HG02970 (cell line): ENCODE data around the gene SPCS2.
A peak's percentile ranks its signal among the peaks of the same experiment; 100 is the strongest.

Experiments used
- ATAC-seq: cut with Tn5 transposase; IDR thresholded peaks from one replicate; pipeline ENCODE4 v1.9.1; 2021; ENCODE audit warnings: mild to moderate bottlenecking, moderate library complexity, moderate number of reproducible peaks; ENCODE audit not compliant: unreplicated experiment, low FRiP score

Gene SPCS2

DNA sequence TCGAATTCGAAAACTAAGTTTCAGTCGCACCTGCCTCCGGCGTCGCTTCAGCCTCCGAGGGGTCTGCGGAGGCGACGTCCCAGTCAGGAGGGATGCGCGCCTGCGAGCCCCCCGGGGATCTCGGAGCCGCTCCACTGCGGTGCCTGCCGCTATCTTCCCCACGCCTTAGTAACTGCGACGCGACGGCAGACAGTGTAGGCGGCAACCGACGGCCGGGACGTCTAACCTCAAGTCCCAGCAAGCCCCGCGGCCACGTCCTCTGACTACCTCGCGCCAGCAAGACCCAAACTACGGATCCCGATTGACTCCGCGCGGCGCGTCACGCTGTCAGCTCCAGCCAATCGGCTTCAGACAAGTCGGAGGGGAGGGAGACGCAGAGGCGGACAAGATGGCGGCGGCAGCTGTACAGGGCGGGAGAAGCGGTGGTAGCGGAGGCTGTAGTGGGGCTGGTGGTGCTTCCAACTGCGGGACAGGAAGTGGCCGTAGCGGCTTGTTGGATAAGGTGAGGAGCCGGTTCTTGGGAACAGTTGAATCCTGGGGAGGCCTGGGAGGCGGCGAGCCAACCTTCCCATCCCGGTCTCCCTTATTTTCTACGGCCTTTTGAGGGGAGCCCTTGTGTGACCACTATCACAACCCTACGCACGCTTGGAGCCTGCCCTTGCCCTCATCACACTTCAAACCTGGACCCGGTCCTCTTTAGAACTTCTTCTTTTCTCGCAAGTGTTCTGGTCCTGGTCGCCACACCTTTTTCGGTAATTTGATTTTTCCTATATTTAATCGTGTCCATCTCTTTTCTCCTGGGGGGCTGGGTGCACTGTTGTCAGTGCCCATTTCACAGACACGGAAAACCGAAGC, at the start of gene SPCS2, which contains the start of gene XRRA1:
SPCS2 (plus strand) TSS at position 369 of the 855 bp plus-strand sequence; CDS start at position 389, 20 bp downstream.
XRRA1 (minus strand) TSS at position 194 of the 855 bp plus-strand sequence. CDS start 8,213 bp downstream, outside the sequence.
- peak; percentile 89 for ATAC-seq

DNA sequence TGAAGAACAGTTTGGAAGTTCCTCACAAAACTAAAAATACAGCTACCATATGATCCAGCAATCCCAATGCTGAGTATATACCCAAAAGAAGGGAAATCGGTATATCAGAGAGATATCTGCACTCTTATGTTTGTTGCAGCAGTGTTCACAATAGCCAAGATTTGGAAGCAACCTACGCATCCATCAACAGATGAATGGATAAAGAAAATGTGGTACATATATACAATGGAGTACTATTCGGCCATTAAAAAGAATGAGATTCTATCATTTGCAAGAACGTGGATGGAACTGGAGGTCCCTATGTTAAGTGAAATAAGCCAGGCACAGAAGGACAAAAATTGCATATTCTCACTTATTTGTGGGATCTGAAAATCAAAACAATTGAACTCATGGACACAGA, 46.7 kb upstream of the SPCS2 start:
- no peak for ATAC-seq

DNA sequence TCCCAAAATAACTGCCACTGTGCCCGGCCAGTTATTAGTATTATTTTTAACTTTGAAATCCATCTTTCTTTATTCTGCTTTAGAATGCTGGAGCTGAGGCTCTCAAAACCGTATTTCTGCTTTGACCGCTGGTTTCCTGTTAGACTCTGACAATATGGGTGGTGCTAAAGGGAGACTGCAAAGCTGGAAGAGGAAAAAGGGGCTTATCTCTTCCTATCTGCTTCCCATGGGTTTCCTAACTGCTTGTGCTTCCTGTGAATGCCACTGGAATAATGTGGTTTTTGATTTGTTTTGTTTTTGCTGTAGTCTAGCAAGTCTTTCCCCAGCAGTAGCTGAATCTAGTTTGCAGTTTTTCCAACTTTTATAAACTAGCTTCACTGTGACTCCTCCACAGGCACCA, 43.7 kb upstream of the SPCS2 start:
- no peak for ATAC-seq

DNA sequence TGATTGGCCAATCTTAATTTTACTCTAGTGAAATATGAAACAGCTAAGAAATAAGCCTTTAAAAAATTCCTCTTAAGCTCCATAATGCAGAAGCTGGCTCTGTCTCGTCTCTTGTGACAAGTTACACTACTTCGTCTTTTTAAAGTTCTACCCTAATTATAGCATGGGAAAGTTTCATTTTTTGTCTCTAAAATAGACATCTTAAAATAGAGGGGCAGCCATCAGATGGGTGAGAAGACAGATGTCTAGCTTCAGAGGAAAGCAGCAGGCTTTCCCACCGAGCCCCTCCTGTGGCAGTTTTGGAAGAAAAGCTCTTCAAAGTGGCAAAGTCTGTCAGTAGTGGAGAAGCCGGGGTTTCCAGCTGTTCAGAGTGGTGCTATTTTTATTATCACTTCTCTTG, 39.7 kb upstream of the SPCS2 start:
- ATAC-seq, result no peak

DNA sequence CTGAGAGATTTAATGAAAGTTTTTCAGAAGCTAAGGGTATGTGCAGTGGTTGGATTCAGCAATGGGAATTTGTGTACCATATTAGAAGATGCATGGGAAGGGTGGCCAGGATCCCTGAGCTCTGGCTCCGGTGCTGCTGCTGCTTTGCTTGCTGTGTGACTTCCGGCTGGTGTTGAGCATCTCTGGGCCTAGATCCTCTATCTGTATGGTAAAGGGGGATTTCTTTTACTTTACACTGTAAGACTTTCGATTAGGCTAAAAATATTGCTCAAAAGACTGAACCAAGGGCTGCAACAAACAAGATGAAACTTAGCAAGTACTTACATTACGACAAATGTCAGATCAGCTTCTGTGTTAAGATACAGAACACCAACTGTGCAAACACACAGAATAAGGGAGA, 39.3 kb upstream of the SPCS2 start:
- ATAC-seq, result no peak

DNA sequence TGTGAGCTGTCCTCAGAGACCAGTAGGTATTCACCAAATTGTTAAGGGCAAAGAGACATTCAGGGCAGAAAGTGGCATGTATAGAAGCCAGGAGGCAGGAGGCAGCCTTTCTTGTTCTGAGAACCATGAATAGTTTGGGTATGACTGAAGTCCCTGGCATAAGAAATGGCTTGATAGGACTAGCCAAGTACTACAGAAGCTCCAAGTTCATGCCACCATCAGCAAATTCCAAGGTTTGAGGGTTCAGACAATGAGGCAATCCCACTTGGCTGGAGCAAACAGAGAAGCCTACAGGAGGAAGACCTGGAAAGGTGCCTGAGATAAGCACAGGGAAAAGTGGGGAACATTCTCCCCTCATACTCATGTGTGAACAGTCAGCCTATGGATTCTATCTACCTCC, 25.9 kb upstream of the SPCS2 start:
- ATAC-seq, result no peak

DNA sequence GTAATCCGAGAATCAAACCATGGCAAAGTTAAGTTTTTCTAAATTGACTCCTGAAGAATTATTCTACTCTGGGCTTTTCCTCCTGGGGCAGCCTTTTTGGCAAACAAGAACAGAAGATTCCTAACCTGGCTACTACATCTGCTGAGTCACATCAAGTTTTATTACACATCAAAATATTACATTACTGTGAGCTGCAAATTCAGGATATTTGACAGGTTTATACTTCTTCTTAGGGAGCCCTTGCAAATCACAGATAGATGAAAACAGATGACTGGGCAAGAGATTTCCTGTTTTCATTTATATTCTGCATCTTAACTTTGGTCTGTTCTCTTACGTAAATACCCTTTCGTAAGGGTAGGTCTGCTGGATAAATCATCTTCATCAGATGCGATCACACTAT, 23.8 kb upstream of the SPCS2 start:
- ATAC-seq, result no peak

DNA sequence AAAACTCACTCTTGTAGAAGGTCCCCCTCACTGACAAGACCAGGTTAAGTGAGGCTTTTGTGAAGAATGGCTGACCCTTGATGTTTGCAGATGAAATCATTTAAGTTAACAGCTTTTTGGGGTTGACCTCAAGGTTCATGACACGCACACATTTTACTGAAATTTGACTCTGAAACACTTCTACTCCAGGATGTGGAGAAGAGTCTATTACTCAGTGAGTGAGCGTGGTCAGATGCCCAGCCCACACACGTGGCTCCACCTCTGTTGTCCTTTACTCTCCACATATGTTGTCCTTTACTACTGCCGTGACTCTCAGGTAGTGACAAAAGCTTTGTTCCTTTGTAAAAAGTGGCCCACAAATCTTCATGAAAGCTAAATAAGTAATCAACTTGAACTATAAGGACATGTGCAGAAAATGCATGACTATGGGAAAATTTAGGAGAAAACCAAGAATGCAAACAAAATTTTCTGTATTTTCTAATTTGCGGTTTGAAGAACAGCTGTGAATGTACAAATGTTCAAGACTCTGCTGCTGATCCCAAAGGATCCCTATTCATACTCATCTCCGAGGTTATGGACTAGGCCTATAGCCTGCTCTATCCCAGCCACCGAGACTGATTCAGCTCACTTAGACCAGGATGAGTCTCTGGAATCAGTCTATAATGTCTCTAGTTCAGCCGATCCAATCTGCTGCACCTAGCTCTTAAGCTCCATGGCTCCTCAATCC, 22.6 kb upstream of the SPCS2 start:
- ATAC-seq, result no peak

DNA sequence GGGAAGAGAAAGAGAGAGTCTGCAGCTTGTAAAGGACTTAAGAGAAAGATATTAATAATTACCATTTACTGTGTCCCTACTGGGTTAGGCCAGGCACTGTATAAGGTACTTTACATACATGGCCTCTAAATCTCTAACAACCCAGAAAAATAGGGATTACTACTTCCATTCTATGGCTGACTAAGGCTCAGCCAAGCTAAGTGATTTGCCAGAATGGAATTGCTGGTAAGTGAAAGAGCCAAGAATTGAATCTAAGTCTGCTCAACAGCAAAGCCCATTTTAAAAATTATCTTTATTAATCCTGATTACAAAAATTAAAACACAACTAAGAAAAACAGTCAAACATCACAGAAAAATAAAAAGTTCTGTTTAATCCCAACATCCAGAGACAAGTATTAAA, 21.6 kb upstream of the SPCS2 start:
- no peak for ATAC-seq

DNA sequence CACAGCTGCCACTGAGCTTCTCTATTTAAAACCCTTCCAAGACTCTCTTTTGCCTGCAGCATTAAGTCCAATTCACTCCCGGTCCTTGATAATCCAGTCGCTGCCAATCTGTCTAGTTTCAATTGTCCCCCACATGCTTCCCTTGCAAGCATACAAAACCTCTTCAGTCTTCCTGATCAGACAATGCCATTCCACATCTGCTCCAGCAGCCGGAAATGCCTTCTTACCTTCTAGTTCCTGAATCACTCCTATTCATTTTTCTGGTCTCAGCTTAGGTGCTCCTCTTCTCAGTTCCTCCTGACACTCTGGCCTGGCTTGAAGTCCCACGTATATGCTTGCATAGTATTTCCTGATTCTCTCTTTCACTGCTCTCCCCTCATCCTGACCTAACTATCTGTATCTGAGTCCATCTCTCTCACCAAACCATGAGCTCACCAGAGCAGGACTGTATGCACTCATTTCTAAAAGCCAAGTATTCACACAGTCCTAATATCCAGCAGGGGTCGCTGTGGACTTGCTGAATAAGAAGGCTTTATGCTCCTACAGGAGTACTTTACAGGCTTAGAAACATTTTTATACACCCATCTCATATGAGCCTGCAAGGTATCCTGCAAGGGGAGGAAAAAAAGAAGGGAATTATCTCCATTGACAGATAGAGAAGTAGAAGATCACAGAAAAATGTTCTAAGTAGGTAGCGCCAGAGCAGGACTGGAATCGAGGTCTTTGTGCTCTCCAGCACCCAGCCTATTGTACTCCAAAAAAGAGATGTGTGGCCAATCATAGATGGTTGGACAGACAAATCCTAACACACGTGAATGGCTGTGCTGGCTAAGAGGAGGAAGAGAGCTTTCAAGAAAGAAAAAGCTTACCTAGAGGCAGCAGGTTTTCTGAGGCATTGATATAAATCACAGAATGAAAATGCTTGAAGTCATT, 19.4 kb upstream of the SPCS2 start:
- no peak for ATAC-seq

DNA sequence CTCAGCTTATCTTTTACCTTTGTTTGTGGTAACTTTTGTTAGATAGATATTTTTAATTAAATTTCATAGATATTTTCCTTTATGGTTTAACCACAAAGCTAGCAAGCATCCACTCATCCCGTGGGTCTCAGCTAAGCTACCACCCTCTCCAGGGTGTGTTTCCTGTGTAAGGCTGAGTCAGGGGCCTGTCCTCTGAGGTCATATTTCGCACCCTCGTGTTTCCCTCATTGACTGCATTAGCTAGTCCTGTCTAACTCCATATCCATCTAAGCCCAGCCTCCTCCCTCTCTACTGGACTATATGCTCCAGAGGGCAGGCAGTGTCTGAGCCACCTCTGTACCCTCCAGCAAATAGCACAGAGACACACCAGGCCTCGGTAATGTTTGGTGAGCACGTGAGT, 16.9 kb upstream of the SPCS2 start:
- ATAC-seq, result no peak

DNA sequence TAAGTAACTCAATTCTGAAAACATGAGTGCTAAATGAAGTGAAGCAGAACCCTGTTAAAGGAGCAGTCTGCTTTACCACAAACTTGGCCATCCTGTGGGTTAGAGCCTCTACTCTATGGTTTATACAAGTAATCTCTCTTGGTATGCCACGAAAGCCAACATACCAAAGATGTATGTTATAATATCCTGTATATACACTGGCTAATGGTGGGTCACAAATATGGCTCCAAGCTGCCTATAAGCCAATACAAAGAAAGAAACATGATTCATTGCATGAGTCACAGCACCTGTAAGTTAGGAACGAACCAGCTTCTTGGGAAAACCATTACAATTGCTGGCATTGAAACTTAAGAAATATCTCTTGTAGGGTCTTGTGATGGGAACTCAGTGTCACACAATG, 16.3 kb upstream of the SPCS2 start:
- no peak for ATAC-seq

DNA sequence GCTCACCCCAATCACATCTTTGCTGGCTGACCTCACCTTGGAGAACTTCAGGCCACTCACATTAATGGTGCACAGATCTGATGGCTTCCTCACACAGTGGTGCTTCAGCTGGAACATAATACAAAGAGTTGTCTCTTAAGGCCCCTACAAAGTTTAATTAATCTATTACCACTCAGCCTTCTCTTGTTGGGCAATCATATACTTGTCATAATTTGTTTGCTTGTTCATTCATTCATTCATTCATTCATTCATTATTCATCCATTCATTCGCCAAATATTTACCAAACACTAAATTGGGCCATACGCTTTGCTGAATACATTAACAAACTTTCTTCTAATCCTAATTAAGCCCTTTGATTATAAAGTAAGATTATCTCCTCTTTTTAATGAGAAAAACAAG, 15.3 kb upstream of the SPCS2 start:
- ATAC-seq, result no peak

DNA sequence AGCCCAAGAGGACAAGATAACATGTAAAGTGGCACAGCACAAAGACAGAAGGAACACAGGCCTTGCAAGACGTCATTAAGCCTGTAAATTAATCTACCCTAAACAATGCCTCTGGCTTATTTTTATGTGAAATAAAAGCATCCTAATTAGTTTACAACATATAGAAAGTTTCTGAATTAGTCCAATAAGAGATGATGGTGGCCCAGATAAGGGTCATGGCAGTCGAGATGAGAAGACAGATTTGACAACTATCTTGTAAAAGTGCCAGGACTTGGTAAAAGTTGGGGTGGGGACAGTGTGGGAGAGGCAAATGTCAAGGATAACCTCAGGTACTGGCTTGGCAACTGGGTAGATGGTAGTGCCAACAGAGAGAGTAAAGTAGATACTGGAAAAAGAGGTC, 13.8 kb upstream of the SPCS2 start:
- no peak for ATAC-seq

DNA sequence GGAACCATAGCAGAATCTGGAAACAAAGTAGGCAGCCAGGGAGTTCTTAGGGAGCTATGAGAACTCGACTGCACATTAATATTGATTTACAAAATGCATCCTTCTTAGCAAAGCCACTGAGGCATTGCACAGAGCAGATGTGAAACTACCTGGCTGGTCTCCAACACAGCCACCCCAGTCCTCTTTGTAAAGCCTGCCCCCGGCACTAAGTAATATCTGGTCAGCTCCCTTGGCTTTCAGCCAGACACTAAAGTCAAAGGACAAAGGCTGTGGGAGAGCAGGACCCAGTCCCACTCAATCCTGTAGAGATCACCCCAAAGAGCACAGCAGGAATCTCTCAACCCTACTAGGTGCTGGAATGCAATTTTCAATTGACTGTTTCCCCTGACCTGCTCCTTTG, 13.0 kb upstream of the SPCS2 start:
- ATAC-seq, result no peak

DNA sequence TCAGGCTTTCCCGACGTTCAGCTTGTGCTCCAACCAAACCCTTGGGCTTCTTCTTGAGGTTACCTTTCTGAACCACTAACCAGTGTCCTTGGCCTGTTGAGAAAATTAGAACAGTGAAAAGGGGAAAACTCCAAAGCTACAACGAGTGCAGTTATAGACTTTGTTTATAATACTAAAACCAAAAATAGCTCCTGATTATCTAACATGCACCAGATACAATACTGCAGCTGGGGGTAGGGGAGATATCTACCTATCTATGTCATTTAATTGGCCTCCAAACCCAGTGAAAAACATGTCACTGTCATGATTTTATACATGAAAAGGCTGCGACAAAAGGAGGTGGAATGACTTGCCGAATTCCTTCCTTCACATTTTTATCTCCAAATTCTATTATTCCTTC, 12.1 kb upstream of the SPCS2 start:
- no peak for ATAC-seq

DNA sequence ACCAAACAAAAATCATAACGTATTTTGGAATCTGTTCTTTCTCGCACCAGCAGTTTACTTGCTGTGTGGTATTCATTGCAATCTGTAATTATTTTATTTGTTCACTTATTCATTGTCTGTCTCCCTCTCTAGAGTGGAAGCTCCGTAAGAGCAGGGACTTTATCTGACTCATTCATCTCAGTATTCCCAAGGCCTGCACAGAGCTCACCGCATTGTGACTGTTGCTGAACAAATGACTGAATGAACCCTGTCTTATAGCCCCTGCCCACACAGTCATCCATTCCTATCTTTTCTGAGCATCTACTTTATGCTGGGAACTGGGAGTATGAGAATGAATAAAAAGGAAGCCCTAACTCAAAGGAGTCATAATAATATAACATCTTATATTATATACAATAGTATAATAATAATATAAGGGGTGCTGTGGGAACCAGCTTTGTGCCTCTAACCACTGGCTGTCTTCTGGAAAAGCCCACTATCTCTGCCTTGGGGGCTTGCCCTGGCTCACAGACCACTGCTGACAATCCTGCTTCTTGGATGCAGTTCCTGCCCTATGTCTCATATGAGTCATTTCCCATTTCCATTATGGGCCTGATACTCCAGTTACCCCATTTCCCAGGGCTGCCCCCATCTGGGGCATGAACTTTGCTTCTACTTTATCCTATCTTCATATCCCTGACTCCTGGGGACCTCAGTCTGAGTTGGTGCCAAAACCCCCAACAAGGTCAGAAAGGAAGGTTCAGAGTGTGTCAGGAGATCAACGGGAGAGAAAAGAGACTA, 11.2 kb upstream of the SPCS2 start:
- no peak for ATAC-seq

DNA sequence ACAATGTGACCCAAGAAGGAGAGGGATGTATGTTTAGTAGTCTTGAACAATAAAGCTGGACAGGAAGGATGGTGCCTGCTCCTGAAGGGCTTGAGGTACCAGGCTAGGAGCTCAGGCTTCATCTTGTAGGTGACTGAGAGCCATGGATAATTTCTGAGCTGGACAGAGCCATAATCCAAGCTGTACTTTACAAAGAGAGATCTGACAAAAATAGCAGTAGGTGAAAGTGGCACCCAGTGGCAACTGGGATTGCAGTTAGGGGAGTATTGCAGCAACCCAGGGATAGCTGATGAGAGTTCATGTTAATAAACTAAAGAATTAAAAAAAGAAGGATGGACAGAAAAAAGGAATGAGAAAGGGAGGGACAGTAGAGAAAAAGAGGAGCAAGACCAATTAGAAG, 7.6 kb upstream of the SPCS2 start:
- no peak for ATAC-seq

DNA sequence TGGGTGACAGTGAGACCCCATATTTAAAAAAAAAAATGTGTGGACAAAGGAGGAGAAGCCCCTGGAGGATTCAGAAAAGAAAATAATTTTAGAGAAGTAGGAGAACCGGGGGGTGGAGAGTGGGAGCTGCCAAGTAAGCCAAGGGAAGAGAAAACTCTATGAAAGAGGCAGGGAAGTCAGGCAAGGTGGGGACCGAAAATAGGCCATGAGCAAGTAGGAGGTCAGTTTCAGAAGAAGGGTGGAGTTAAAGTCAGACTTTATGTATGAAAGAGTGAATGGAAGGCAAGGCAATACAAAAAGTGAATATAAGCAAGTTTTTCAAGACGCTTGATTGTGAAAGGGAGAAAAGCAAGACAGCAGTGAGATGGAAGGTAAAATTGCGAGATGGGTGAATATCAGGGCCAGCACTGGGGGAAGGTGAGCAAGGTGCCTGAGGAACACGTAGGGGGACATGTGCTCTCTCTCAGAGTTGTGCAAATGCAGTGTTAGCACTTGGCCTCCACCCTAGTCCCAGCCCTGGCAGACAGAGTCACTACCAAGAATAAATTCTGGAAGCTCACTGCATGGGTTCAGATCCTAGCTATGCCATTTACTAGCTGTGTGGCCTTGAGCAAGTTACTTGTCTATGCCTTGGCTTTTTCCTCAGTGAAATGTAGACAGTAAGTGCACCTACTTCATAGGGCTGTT, 6.8 kb upstream of the SPCS2 start:
- ATAC-seq, result no peak
